Karpas-422 (cell line): ENCODE results near the gene PDCD5. TPM values are rescaled to one million over a fixed set of nuclear protein-coding genes. Genes with fewer than 3 reads are reported as not detected.
A peak's percentile ranks its signal among the peaks of the same experiment; 100 is the strongest.

Experiments
- DNase-seq: peaks from one replicate; pipeline ENCODE4 v3.0.0-alpha.2; 2015
- H2AFZ ChIP-seq: fragments of 200-600 bp; sonication (generic); 2 replicates; pipeline ENCODE4 v1.6.1; 2014; ENCODE audit warnings: antibody characterized with exemption, low read length, mixed read lengths
- H3K27ac ChIP-seq: fragments of 200-600 bp; sonication (generic); 2 replicates; pipeline ENCODE4 v1.5.1; 2014; ENCODE audit warnings: mild to moderate bottlenecking, low read length, moderate library complexity
- H3K27me3 ChIP-seq: fragments of 200-600 bp; sonication (generic); 2 replicates; pipeline ENCODE4 v1.6.1; 2014; ENCODE audit warnings: low read length, mixed read lengths
- H3K36me3 ChIP-seq: fragments of 200-600 bp; sonication (generic); 2 replicates; pipeline ENCODE4 v1.6.1; 2014; ENCODE audit warnings: low read length, mixed read lengths; ENCODE audit not compliant: insufficient read depth
- H3K4me1 ChIP-seq: fragments of 200-600 bp; sonication (generic); 2 replicates; pipeline ENCODE4 v1.6.1; 2014; ENCODE audit warnings: mild to moderate bottlenecking, low read length, mixed read lengths
- H3K4me2 ChIP-seq: fragments of 200-600 bp; sonication (generic); 2 replicates; pipeline ENCODE4 v1.6.1; 2014; ENCODE audit warnings: low read length, low read depth, mild to moderate bottlenecking; ENCODE audit not compliant: poor library complexity, severe bottlenecking
- H3K4me3 ChIP-seq: fragments of 200-600 bp; sonication (generic); 2 replicates; pipeline ENCODE4 v1.5.1; 2014; ENCODE audit warnings: mild to moderate bottlenecking, antibody characterized with exemption, low read length, mixed read lengths
- H3K79me2 ChIP-seq: fragments of 200-600 bp; sonication (generic); 2 replicates; pipeline ENCODE4 v1.6.1; 2014; ENCODE audit warnings: mild to moderate bottlenecking, low read length, mixed read lengths
- H3K9ac ChIP-seq: fragments of 200-600 bp; sonication (generic); 2 replicates; pipeline ENCODE4 v1.6.0; 2014; ENCODE audit warnings: low read length
- H3K9me2 ChIP-seq: fragments of 200-600 bp; sonication (generic), shearing (Covaris generic); replicated peaks from 2 replicates; pipeline ENCODE4 v1.6.0; 2014; ENCODE audit warnings: mild to moderate bottlenecking, low read length, moderate library complexity; ENCODE audit not compliant: insufficient read depth
- H3K9me3 ChIP-seq: fragments of 300-700, 200-600 bp; sonication (generic); 2 replicates; pipeline ENCODE4 v1.6.1; 2014; ENCODE audit warnings: low read length, mixed read lengths
- H4K20me1 ChIP-seq: fragments of 200-600 bp; sonication (generic); 2 replicates; pipeline ENCODE4 v1.6.1; 2014; ENCODE audit warnings: mild to moderate bottlenecking, antibody characterized with exemption, low read length, low read depth; ENCODE audit not compliant: insufficient read depth
- total RNA-seq: library from RNA; depleted of rRNA; stranded (reverse); fragments of >200 nt; shearing (Covaris generic); gene quantifications from 2 replicates; pipeline ENCODE4 v1.2.3, GENCODE V29; 2014; ENCODE audit warnings: low replicate concordance

Gene PDCD5
- total RNA-seq, 1 experiment from 2014 or later, result 115 TPM

DNA sequence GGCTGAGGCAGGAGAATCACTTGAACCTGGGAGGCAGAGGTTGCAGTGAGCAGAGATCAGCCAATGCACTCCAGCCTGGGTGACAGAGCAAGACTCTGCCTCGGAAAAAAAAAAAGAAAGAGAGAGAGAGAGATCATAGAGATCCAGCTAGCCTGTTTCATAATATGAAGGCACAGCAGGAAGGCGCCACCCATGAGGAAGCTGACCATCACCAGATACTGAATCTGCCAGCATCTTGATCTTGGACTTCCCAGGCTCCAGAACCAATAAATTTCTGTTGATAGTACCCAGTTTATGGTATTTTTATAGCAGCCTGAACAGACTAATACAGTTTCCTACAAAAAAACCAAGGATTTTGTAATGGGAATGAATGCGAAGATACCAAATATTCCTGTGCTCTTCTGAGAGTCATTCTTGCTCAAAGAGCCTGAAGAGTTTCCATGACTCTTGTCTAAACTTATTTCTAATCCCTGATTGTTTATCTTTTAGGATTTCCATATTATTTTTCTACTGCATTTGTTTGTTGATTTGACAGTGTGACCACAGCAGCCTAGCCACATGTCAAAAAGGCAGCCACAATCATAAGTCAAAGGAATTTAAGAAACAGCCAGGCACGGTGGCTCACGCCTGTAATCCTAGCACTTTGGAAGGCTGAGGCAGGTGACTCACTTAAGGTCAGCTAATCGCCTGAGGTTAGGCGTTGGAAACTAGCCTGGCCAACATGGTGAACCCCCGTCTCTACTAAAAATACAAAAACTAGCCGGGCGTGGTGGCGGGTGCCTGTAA lies 37.7 kb upstream of the PDCD5 start:
- H3K27me3 ChIP-seq, result no peaks in the 10 kb centered on the region
- no peak overlapping the region for H3K27ac ChIP-seq
- no peaks in the 10 kb centered on the region for H3K9me2 ChIP-seq
- no peaks in the 10 kb centered on the region for H3K79me2 ChIP-seq
- no peak overlapping the region for H3K9ac ChIP-seq
- H3K9me3 ChIP-seq, result no peaks in the 10 kb centered on the region
- H2AFZ ChIP-seq, result no peak overlapping the region
- no peak overlapping the region for H3K4me3 ChIP-seq
- H3K4me2 ChIP-seq, result no peak overlapping the region
- H4K20me1 ChIP-seq, result no peaks in the 10 kb centered on the region
- no peak for DNase-seq
- no peaks in the 10 kb centered on the region for H3K4me1 ChIP-seq
- no peaks in the 10 kb centered on the region for H3K36me3 ChIP-seq

DNA sequence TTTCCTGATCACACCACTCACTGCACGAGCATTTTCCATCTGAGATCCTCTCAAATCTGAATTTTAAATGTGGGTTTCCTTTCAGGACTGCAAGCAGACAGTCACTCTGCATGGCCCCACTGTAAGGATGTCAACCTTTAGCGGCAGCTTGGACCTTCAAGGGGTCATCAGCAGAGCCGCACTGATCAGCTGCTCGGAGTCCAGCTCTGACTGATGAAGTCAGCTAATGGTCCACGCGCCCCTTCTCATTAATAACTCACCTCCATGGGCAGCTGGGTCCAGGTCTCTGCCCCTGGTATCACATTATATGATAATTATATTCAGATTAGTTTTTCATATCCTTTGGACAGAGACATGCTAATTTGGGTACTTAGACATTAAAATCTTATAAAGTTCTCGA lies 36.1 kb upstream of the PDCD5 start:
- no peaks in the 10 kb centered on the region for H4K20me1 ChIP-seq

GRCh38 chr19:32550666-32551065 lies 30.3 kb upstream of the PDCD5 start:
- no peak overlapping the region for H2AFZ ChIP-seq
- no peak overlapping the region for H3K4me3 ChIP-seq
- H3K27ac ChIP-seq, result no peak overlapping the region
- no peaks in the 10 kb centered on the region for H3K4me1 ChIP-seq
- no peaks in the 10 kb centered on the region for H3K36me3 ChIP-seq
- DNase-seq, result no peak
- H3K79me2 ChIP-seq, result no peaks in the 10 kb centered on the region
- no peaks in the 10 kb centered on the region for H4K20me1 ChIP-seq
- H3K9me3 ChIP-seq, result no peaks in the 10 kb centered on the region
- H3K27me3 ChIP-seq, result no peaks in the 10 kb centered on the region
- H3K4me2 ChIP-seq, result no peak overlapping the region
- H3K9ac ChIP-seq, result no peak overlapping the region
- H3K9me2 ChIP-seq, result no peaks in the 10 kb centered on the region

More for the DNA sequence above, 36.1 kb upstream of the PDCD5 start:
- Histone ChIP-seq H3K4me1 (no peaks in the 10 kb centered on the region), H3K9me3 (no peaks in the 10 kb centered on the region), H3K27me3 (no peaks in the 10 kb centered on the region), H3K9me2 (no peaks in the 10 kb centered on the region), H2AFZ (no peak overlapping the region), H3K27ac (no peak overlapping the region), H3K4me3 (no peak overlapping the region), H3K79me2 (no peaks in the 10 kb centered on the region), H3K4me2 (no peak overlapping the region), H3K36me3 (no peaks in the 10 kb centered on the region), H3K9ac (no peak overlapping the region)
- DNase-seq, result no peak

DNA sequence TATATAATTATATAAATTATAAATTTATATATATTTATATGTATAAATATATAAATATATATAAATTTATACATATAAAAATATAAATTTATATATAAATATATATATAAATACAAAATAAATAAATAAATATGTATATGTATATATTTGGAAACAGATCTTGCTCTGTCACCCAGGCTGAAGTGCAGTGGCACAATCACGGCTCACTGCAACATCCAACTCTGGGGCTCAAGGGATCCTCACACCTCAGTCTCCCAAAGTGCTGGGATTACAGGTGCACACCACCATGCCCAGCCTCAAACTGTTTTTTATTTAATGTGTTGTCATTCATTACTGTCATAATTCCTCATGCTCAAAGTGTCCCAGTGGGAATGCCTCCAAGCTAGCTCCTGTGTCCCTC lies 25.2 kb upstream of the PDCD5 start:
- Histone ChIP-seq H3K9ac (no peak overlapping the region), H3K9me3 (no peaks in the 10 kb centered on the region), H3K79me2 (no peaks in the 10 kb centered on the region), H3K9me2 (no peaks in the 10 kb centered on the region), H3K27me3 (no peaks in the 10 kb centered on the region), H4K20me1 (no peaks in the 10 kb centered on the region), H3K27ac (no peak overlapping the region), H3K4me2 (no peak overlapping the region), H2AFZ (no peak overlapping the region), H3K36me3 (no peaks in the 10 kb centered on the region), H3K4me3 (no peak overlapping the region), H3K4me1 (no peaks in the 10 kb centered on the region)
- DNase-seq, result no peak

- H3K9me2 ChIP-seq, result no peaks in the 10 kb centered on the region
- DNase-seq, result peak; percentile 42
These were observed 22.3 kb upstream of the PDCD5 start for GRCh38 chr19:32558607-32559228.

GRCh38 chr19:32563761-32564160 lies 17.2 kb upstream of the PDCD5 start:
- no peak overlapping the region for H3K4me2 ChIP-seq
- H3K4me3 ChIP-seq, result no peak overlapping the region
- H3K79me2 ChIP-seq, result no peaks in the 10 kb centered on the region
- no peaks in the 10 kb centered on the region for H3K4me1 ChIP-seq
- H3K9ac ChIP-seq, result no peak overlapping the region
- H3K9me2 ChIP-seq, result no peaks in the 10 kb centered on the region
- H3K36me3 ChIP-seq, result no peaks in the 10 kb centered on the region
- H3K9me3 ChIP-seq, result no peaks in the 10 kb centered on the region
- no peaks in the 10 kb centered on the region for H3K27me3 ChIP-seq
- no peak overlapping the region for H3K27ac ChIP-seq
- H4K20me1 ChIP-seq, result no peaks in the 10 kb centered on the region
- no peak overlapping the region for H2AFZ ChIP-seq
- DNase-seq, result no peak

More at GRCh38 chr19:32558607-32559228, 22.3 kb upstream of the PDCD5 start:
- Histone ChIP-seq H2AFZ (no peak overlapping the region), H3K9me3 (no peaks in the 10 kb centered on the region), H3K4me2 (no peak overlapping the region), H3K4me3 (no peak overlapping the region), H3K9ac (no peak overlapping the region), H4K20me1 (no peaks in the 10 kb centered on the region), H3K36me3 (no peaks in the 10 kb centered on the region), H3K79me2 (no peaks in the 10 kb centered on the region), H3K4me1 (no peaks in the 10 kb centered on the region), H3K27me3 (no peaks in the 10 kb centered on the region), H3K27ac (no peak overlapping the region)

- H3K4me3 ChIP-seq, result no peak overlapping the region
- no peak overlapping the region for H2AFZ ChIP-seq
- H3K4me1 ChIP-seq, result no peaks in the 10 kb centered on the region
- H3K27me3 ChIP-seq, result no peaks in the 10 kb centered on the region
- no peaks in the 10 kb centered on the region for H3K79me2 ChIP-seq
- no peak overlapping the region for H3K27ac ChIP-seq
- no peak for DNase-seq
- no peak overlapping the region for H3K9ac ChIP-seq
- H3K36me3 ChIP-seq, result no peaks in the 10 kb centered on the region
- H3K9me3 ChIP-seq, result no peaks in the 10 kb centered on the region
- H3K4me2 ChIP-seq, result no peak overlapping the region
- no peaks in the 10 kb centered on the region for H3K9me2 ChIP-seq
- no peaks in the 10 kb centered on the region for H4K20me1 ChIP-seq
These were observed 14.7 kb upstream of the PDCD5 start for GRCh38 chr19:32566246-32566830.

GRCh38 chr19:32567486-32567885 lies 13.5 kb upstream of the PDCD5 start:
- H3K36me3 ChIP-seq, result no peaks in the 10 kb centered on the region
- no peak overlapping the region for H3K4me3 ChIP-seq
- H3K9me2 ChIP-seq, result no peaks in the 10 kb centered on the region
- no peaks in the 10 kb centered on the region for H3K9me3 ChIP-seq
- H3K4me2 ChIP-seq, result no peak overlapping the region
- no peak overlapping the region for H3K27ac ChIP-seq
- H2AFZ ChIP-seq, result no peak overlapping the region
- no peak overlapping the region for H3K9ac ChIP-seq
- H3K79me2 ChIP-seq, result no peaks in the 10 kb centered on the region
- no peaks in the 10 kb centered on the region for H3K4me1 ChIP-seq
- H4K20me1 ChIP-seq, result no peaks in the 10 kb centered on the region
- no peak for DNase-seq
- H3K27me3 ChIP-seq, result no peaks in the 10 kb centered on the region
